HG02623 (cell line): ENCODE results near the gene CNRIP1.

Experiments used
- ATAC-seq: cut with Tn5 transposase; IDR thresholded peaks from one replicate; pipeline ENCODE4 v1.9.1; 2021; ENCODE audit warnings: moderate library complexity; ENCODE audit not compliant: unreplicated experiment

CNRIP1 gene

GRCh38 chr2:68252400-68253218 lies 67.1 kb downstream of the CNRIP1 start, which contains the start of gene PPP3R1:
TSS of gene PPP3R1 (minus strand) at chr2:68252532. CDS start at chr2:68252127, 405 bp downstream.
- peak; percentile 79 for ATAC-seq

- ATAC-seq, result peak; percentile 5
These were observed 67.8 kb downstream of the CNRIP1 start for GRCh38 chr2:68251855-68252399.

DNA sequence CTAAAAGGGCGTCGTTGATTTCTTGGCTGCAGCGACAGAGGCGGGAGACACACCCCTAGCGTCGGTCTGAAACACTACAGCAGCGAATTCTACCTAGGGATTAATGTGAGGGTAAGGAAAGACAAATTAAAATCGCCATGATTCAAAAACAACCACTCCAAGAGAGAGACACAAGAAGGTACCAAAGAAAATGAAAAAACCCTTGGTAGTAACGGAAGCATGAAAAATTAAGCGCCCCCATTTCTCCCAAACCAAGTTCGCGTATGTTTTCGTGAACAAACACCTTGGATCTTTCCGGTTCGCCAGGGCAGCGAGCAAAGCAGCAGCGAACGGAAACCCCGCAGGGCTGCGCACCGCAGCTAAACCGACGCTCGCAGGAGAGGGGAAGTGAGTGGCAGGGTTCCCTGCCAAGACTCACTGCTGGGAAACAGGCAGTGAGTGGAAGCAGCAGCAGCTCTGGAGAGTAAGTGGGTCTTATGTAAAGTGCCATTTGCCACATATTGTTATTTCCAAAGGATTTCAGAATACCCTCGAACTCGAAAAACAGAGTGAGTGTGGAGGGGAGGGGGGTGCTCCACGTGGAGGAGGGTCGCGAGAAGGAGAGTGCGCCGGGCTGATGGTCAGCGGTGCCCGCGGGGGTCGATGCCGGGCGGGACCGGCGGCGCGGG lies 68.4 kb downstream of the CNRIP1 start:
- ATAC-seq, result peak; percentile 40

DNA sequence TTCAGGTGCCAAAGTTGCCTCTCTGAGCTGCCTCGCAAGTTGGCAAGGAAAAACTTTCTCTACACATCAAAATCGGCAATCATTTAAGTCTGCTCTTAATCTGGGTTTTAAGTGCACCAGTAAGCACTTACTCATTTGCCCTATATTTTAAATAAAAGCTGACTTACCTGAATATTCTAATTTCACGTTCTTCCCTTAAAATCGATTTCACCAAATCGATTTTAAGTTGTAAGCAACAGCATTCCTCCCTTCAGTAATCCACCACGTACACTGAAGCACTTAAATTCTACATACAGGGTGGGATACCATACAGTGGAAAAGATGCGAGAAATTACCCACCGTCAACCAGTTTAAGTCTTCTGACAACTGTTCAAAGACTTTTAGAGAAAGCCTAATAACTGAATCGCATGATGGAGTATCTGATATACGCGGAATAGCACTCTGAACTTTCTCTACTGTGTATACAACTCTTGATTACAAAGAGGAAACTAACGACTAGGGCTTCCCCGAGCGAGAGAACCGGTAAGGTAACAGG lies 69.0 kb downstream of the CNRIP1 start:
- ATAC-seq, result no peak

GRCh38 chr2:68250196-68250595 lies 69.6 kb downstream of the CNRIP1 start:
- no peak for ATAC-seq

DNA sequence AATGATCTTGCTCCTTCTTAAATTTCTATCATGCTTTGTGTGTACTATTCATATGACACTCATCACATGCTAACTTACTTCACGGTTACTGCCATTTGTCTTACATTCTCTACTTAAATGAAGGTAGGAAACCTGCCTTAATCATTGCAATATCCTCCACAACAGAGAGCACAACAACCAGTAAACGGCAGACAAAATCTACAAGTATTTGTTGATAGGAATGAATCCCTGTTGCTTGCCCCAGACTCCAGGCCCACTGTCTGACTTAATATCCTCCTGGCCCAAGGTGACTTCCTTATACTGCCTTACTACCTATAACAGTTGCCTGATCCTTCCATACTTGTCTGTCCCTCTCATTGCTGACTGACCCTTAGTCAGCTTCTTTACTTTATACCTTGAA lies 70.9 kb downstream of the CNRIP1 start:
- ATAC-seq, result no peak

DNA sequence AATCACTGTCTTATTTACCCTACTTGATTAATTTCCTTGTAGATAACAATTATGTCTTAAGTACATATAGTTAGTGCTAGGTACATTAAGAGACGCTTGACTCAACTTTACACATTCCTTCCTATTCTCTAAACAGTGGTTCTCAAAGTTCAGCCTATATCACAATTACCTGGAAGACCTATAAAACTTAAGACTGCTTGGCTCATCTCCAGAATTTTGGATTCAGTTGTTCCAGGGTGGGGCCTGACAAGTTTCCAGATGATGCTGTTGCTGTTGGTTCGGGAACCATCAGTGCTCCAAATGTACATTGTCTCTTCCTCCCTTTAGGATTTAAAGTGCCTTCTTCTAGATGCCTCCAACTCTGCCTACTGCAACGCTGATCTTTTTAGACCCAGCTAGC lies 71.4 kb downstream of the CNRIP1 start:
- ATAC-seq, result no peak

- no peak for ATAC-seq
These were observed 73.4 kb downstream of the CNRIP1 start for GRCh38 chr2:68246396-68246795.

DNA sequence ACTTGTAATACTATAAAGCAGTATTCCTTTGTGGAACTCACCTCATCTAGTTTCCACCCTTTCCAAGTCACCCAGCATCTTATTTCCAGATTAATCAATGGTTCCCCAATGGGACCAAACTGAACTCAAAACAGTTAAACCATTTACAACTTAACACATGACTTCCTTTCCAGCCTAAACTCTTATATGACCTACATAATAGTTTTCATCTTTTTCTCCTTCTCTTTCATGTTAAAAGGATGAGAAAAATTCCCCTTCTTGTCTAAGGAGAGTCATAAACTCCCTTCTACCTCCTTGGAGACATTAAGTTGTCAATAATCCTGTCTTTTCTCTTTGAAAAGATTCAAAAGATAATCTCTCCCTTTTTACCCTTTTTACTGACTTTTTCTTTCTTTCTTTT lies 74.1 kb downstream of the CNRIP1 start:
- ATAC-seq, result no peak

DNA sequence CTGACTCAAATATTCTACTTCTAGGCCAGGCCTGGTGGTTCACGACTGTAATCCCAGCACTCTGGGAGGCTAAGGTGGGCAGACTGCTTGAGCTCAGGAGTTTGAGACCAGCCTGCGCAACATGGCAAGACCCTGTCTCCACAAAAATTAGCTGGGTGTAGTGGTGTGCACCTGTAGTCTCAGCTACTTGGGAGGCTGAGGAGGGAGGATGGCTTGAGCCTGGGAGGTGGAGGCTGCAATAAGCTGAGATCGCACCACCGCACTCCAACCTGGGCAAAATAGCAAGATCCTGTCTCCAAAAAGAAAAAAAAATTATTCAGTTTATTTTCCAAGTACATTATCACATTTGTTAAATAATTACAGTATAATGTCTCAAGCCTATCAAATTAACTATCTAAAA lies 74.7 kb downstream of the CNRIP1 start:
- ATAC-seq, result no peak

DNA sequence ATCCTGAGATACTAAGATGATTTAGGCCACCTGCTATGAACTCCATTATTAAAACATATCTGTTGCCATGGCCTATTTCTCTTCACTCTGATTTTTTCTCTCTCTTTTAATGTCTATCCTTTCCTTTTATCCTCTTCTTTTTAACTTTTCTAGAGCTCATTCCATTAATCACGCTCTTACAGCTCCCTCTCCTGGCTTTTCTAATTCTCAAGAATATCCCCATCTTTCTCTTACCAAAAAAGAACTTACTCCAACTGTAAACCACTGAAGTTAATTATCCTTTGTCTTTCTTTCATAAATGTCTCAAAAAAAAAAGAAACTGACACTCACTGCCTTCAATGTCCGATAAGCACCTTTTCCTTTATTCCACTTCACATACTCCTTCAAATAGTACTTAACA lies 75.3 kb downstream of the CNRIP1 start:
- ATAC-seq, result no peak
